Activated CD4-positive, CD25-positive, alpha-beta regulatory T cell treated with anti-CD3 and anti-CD28 coated beads, Interleukin-2, amount 50 U/mL, for 24 hours (primary cell): ENCODE results near the gene SLC16A5.
A peak's percentile ranks its signal among the peaks of the same experiment; 100 is the strongest.

Source experiments
- ATAC-seq, 2 donors: fragments of 150-1000 bp; cut with Tn5 transposase; one replicate each; pipeline ENCODE4 v1.10.0; 2021; ENCODE audit warnings: mild to moderate bottlenecking in 1 of 2, moderate library complexity in 1 of 2

The SLC16A5 gene

DNA sequence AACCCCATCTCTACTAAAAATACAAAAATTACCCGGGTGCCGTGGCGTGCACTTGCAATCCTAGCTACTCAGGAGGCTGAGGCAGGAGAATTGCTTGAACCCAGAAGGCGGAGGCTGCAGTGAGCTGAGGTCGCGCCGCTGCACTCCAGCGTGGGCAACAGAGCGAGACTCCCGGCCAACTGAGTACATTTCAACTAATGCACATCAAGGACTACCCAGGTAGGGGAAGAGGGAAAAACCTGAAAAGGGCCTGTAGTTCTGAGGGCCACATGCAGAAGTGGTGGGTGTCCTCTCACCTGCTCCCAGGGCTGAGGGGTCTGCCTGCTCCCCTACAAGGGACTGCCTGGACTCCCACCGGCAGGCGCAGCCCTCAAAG is 584 bp upstream of the SLC16A5 start:
- no peak for ATAC-seq

DNA sequence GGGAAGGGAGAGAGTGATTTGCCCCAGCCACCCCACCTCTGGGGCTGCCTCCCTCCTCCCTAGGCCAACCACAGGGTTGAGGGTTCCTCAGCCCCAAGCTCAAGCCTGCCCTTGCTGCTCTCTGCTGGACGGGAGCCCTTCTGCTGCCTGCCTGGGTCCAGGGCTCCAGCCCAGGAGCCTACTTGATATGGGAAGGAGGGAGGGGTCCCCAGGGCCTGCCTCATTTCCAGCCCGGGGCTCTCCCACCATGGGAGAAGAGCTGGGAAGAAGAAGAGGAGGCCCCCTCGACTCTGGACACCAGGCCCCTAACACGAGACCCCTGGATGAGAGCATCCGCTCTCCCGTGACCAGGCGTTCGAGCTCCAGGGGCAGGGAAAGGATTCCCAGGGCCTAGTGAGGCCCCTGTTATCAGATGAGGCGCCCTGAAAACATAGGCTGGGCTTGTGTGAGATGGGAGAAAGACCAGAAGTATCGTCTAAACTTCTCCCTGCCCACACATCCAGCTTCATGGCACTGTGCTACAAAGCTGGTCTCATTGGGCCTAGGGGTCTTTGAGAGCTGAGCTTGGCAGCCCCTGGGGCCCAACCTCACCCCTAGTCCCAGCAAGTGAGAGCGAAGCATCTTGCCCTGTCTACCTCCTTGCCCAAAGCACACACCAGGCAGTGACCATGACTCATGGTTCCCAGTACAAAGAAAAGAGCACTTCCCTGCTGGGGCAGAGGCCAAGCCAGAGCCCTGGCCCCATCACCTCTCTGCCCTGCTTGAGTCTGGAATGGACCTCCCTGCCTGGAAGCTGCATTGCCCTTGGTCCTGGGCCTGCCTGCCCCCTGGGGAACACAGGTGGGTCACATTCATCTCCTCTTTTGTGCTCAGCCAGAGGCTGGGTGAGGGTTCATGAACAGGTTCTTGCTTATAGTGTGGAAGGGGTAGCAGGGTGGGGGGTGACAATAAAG is 987 bp downstream of the SLC16A5 start:
- ATAC-seq = peak in 1 of 2 donors; percentile 26

DNA sequence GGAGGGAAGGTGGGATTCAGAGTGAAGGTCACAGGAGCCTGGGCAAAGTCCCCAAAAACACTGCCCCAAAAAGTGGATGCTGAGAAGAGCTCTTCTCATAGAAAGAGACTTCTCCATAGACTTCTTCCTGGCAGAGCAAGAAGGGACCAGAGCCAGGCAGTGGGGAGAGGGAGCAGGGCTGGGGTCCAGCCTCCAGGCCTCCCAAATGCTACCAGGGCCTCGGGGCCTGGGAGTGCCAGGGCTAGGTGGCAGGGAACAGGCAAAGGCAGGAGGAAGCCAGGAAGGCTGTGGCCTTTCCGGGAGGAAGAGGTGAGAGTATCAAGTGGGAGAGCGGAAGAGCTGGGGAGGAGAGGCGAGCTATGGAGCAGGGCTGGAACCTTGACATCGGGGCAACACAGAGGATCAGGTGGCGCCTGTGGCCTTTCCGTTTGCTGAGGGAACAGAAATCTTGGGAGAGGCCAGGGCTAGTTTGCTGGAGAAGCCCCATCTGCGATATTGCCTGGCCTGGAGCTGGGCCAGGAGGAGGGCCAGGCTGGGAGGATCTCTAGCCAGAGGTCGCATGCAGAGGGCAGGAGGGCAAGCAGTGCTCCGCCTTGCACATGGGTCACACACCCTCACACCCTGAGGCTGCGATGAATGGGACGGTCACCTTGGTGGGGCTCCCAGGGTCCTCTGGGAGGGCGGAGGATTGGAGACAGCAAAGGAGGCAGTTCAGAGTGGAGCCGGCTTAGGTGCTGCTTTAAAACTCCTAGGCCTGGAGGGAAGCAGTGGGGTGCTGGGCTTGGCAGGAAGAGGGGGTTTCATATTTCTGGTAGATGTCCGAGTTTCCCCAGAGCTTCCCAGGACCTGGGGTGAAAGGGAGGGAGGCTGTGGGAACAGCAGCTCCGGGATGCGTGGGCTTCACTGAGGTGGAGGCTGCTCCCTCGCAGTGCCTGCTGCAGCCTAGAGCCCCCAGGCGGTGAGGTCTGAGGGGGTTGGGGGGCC is 3.4 kb downstream of the SLC16A5 start:
- no peak for ATAC-seq

DNA sequence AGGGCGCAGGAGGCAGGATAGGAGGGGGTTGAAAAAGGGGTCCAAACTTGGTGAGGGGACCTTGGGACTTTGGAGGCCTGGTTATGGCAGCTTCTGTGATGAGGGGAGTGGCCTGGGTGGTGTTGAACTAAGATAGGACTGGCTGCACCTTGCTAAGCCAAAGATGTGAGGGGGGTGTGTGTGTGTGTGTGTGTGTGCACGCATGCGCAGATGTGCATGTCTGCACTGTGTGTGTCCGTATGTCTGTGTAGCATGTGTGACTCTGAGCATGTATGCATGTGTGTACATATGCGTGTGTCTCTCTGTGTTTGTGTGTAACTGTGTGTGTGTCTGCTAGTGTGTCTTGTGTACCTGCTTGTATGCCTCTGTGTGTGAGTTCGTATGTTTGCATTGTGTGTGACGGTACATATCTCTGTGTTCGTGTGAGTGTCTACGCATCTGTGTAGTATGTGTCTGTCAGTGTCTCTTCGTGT is 4.1 kb downstream of the SLC16A5 start:
- ATAC-seq = no peak

DNA sequence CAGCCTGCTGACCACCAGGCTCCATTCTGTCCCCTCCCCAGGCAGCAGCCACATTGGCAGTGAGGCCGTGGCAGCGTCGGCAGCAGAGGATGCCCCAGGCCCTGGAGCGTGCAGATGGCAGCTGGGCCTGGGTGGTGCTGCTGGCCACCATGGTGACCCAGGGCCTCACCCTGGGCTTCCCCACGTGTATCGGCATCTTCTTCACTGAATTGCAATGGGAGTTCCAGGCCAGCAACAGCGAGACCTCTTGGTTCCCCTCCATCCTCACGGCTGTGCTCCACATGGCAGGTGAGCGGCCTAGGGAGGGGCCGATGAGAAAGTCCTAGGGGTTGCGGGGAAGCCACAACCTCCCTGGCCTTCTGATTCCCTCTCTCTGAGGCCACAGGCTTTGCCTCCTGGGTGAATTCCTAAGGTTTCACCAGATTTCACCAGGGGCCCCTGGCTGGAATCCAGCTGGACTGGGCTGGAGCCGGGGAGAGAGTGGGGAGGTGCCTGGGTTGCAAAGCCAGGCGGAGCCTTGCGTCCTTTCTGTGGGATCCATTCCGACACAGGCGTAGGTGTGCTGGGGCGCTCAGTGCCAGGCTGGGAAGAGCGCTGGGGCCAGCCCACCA is 5.9 kb downstream of the SLC16A5 start:
- ATAC-seq = no peak

DNA sequence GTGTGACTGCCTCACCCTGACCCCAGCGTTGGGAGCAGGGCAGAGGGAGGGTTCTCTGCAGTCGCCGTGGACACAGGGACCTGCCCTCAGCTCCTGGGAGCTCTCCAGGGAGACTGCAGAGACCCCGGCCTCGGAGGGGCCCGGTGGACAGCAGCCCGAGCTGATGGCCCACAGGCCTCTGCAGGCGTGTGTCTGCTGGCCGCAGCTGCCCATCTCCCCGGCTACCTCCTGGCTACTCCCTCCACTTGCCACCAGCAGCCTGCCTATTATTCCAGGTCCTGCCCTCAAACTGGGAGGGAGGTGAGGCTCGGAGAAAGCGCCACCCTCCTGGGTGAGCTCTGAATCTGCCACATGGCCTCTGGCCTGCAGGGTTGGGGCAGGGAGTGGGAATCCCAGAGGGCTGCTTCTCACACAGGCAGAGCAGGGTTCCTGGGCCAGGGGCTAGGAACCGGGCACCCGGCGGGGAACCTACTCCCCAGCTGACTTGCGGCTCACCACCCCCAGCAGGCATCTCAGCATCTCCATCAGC is 7.2 kb downstream of the SLC16A5 start:
- no peak for ATAC-seq

DNA sequence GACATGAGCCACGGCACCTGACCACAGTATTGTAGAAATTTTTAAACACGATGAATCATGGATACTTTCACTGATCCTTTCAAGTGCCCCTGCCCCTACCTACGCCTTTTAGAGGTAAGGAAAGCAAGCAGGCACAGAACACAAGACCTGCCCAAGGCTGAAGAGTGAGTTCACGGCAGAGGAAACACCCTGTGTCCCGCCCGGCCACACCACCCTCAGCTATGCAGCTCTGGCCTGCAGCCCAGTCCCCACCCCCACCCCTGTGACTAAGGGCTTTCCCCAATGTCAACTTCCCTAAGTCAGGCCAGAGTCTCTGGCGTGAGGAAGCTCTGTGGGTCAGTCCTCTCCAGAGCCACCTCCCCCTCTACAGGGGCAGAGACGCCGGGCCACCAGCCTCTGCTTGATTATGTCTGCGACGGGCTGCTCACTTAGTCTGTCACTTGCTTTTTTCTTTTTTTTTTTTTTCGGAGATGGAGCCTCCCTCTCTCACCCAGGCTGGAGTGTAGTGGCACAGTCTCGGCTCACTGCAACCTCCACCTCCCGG is 8.4 kb downstream of the SLC16A5 start:
- ATAC-seq = no peak

DNA sequence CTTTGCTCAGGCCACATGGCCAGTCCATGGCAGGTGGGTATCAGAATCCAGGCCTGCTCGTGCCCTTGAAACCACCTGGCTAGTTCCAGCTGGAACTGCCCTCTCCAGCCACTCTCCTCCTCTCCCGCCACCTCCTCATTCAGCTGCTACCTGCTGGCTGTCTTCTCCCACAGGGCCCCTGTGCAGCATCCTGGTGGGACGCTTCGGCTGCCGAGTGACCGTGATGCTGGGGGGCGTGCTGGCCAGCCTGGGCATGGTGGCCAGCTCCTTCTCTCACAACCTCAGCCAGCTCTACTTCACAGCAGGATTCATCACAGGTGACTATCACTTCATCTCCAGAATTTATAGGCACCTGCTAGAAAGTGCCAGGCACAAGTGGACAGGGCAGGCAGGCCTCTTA is 10.1 kb downstream of the SLC16A5 start:
- ATAC-seq = no peak

DNA sequence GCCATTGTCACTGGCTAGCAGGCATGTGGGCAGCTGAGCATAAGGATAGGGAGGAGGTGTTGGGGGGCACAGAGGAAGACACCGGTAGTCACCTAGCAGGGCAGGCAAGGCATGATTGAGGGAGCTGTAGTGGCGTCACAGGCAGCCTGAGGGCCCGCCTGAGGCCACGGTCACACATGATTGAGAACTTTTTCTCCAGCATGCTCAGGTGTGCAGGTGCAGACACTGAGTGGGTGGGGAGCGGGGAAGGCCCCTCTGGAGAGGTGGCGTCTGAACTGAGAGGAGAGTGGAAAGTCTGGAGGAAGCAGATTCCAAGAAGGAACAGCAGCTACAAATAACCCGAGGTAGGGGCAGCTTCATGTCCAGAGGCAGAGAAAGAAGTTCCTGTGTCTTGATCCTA is 11.1 kb downstream of the SLC16A5 start:
- no peak for ATAC-seq

DNA sequence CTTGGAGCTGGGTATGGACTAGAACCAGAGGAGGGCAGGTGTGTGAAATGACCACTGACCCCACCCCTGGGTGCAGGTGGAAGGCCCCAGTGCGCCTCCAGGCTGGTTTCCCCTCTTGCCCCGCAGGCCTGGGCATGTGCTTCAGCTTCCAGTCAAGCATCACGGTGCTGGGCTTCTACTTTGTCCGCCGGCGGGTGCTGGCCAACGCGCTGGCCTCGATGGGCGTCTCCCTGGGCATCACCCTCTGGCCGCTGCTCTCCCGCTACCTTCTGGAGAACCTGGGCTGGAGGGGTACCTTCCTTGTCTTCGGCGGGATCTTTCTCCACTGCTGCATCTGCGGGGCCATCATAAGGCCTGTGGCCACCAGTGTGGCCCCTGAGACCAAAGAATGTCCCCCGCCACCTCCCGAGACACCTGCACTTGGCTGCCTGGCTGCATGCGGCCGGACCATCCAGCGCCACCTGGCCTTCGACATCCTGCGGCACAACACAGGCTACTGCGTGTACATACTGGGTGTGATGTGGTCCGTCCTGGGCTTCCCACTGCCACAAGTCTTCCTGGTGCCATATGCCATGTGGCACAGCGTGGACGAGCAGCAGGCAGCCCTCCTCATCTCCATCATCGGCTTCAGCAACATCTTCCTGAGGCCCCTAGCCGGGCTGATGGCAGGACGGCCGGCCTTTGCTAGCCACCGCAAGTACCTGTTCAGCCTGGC is 12.3 kb downstream of the SLC16A5 start:
- no peak for ATAC-seq

DNA sequence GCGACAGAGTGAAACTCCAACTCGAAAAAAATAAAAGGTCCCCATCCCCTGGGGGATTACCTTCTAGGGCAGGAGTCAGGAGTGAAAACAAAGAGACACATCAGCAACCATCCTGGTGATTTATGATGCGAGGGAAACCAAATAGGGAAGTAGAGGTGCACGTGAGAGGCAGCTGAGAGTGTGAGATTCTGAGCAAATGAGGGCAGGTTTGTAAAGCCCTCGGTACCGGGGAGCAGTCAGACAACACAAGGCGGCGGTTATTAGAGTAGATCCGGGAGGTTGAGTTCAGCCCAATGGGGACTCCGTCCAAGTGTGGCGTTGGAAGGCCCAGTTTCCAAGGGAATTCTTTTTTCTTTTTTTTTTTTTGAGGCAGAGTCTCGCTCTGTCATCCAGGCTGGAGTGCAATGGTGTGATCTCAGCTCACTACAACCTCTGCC is 14.6 kb downstream of the SLC16A5 start:
- no peak for ATAC-seq

DNA sequence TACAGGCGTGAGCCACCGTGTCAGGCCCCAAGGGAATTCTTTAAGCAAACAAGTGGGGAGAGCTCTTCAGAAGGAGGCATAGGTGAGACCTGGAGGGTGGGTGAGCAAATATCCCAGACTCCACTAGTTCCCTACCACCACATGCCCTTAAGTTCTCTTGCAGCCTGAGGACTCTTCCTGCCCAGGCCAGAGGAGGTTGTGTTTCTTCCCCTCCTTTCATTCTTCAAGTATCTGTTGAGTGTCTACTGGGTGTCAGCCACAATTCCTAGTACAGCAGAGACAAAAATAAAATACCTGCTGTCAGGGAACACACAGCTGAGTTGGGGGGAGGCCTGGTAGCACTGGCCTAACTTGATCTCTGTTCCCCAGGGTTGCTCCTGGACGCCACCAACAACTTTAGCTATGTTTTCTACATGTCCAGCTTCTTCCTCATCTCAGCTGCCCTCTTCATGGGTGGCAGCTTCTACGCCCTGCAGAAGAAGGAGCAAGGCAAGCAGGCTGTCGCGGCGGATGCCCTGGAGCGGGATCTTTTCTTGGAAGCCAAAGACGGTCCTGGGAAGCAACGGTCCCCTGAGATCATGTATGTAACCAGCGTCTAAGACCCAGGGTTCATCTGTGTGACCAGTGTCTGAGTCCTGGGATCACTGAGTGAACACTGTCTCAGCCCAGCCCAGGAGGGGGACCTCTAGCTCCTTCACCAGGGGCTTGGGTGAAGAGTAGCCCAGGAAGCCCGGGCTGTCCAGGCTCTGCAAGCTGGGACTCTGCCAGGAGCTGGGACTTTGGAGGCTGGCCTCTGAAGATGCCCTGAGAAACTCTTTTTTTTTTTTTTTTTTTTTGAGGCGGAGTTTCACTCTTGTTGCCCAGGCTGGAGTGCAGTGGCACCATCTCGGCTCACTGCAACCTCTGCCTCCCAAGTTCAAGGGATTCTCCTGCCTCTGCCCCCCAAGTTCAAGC is 16.1 kb downstream of the SLC16A5 start:
- ATAC-seq = no peak

DNA sequence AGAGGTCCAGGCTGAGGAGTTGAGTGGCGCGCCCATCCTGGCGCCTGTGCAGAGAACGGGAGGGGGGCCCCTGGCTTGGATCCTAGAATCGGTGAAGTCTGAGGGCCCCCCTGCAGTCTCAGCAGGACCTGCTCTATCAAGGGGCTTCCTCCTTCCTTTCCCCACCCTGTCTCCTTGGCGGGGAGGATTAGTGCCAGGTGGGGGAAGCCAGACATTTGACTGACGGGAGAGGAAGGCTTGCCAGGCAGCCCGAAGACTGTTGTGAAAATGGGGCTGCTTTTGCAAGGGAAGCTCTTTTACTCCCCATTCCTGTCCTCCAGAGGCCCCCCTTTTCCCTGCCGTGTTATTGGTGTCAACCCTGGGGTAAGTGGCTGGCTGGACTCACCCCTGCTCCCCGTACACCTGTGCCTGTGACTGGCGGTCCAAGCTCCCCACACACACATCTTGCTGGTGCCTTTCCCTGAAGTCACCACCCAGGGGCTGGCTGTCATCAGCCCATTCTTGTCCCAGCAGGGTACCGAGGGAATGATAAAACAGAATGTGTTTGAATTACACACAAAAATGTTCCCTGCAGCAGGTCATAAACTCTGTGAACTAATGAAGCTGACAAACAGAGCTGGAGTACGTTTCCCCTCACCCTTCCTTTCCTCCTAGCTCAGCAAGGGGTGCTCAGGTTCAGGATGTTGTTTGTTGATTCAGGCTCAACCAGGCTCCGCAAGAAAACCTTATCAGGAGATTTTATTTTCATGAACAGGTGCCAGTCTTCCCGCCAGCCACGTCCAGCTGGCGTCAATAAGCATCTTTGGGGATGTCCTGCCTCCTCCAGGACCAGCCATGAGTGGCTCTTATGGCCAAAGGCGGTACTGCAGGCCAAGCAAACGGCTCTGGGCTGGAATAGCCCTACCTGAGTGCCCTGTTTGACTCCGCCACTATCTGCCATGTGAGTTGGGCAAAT is 17.6 kb downstream of the SLC16A5 start:
- ATAC-seq = no peak

DNA sequence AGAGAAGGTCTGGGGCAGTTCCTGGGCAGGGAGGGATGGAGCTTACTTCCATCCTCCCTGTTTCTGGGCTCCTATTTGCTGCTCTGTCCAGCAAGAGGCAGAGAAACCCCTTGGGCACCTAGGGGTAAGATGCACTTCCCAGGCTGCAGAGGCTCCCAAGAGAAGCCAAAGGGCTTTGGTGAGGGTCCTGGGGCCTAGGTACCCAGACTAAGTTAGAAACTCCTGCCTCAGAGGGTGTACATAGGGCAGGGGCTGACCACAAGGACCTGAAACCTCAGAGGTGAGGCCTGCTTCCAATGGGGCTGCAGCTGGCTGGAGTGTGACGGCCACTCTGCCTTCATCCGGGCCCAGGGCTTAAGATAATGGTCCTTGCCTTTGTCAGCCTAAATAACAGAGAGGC is 20.4 kb downstream of the SLC16A5 start:
- ATAC-seq = no peak

DNA sequence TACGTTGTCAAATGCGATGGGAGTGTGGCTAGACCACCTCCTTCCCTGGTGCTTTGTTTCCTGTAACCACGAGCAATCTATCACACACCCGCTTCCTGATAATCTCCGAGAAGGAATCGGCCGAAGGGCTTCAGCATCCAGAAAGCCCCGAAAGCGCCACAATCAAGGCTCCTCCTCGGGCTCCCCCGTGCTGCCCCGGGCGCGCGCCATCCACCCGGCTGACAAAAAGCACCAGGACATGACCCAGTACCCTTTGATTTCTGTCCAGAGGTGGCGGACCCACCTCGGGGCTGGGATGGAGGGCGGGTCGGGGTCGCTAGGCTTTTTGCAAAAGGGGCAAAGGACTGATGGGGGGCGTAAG is 21.3 kb downstream of the SLC16A5 start:
- ATAC-seq = no peak

DNA sequence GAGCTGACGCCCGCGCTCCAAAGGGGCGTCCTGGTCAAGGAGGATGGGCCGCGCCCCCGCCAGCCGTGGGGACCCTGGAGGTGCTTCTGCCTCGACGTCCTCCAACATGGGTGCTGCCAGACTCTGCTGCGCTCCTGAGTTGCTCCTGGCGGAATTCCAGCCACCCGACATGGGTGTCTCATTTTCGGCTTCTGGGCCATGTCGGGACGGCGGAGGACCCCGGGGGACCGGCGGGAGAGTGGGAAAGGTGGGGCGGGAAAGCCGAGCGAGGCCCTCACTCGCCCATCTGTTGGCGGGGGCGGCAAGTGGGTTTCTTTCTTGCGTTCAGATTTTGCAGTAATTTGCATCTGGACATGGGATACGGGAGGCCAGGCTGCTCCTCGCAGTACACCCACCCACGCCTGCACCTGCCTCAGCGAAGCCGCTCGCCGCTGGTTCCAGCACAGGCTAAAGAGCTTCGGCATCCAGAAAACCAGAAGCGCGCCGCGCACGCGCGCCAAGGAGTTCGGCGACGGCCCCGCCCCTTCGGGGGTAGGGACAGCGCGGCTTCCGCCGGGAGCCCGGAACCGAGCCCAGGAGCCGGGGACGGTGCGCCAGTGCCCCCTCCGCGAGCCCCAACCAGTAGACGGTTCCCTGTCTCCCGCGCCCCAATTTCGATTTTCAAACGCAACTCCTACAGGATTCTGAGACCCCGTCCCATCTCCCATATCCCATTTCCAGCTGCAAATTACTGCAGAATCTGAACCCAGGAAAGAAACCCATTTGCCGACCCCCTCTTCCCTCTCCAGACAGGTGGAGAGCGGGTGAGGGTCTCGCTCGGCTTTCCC is 21.9 kb downstream of the SLC16A5 start, which contains the start of gene ARMC7:
TSS of gene ARMC7 (plus strand) at position 563 of the 827 bp plus-strand sequence. CDS start 320 bp downstream, outside the sequence.
- peak; percentile 83 to 87 for ATAC-seq

DNA sequence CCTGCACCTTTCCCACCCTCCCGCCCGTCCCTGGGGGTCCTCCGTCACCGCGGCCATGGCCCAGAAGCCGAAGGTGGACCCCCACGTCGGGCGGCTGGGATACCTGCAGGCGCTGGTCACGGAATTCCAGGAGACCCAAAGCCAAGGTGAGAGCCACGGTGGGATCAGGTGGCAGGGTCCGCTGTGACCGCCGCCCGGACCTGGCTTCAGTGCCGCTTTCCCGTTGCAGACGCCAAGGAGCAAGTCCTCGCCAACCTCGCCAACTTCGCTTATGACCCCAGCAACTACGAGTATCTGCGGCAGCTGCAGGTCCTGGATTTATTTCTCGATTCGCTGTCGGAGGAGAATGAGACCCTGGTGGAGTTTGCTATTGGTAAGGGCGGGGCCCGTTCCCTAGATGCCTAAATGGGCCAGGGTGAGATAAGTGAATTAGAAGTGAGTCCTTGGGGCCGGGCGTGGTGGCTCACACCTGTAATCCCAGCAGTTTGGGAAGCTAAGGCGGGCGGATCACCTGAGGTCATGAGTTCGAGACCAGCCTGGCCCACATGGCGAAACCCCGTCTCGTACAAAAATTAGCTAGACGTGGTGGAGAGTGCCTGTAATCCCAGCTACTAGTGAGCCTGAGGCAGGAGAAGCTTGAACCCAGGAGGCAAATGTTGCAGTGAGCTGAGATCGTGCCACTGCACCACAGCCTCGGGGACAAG is 22.6 kb downstream of the SLC16A5 start:
- ATAC-seq = no peak
